Suppressor macrophage treated with lipopolysaccharide for 4 hours (primary cell): ENCODE measurements around the gene LAMB1.
"Not testable (repeated sequence)": the region's sequence is repeated elsewhere in the genome, so short reads cannot be mapped to it uniquely, and the experiment has no call there.

ENCODE experiments used
- DNase-seq: peaks from one replicate; pipeline ENCODE4 v3.0.0-alpha.2; 2020

The LAMB1 gene

DNA sequence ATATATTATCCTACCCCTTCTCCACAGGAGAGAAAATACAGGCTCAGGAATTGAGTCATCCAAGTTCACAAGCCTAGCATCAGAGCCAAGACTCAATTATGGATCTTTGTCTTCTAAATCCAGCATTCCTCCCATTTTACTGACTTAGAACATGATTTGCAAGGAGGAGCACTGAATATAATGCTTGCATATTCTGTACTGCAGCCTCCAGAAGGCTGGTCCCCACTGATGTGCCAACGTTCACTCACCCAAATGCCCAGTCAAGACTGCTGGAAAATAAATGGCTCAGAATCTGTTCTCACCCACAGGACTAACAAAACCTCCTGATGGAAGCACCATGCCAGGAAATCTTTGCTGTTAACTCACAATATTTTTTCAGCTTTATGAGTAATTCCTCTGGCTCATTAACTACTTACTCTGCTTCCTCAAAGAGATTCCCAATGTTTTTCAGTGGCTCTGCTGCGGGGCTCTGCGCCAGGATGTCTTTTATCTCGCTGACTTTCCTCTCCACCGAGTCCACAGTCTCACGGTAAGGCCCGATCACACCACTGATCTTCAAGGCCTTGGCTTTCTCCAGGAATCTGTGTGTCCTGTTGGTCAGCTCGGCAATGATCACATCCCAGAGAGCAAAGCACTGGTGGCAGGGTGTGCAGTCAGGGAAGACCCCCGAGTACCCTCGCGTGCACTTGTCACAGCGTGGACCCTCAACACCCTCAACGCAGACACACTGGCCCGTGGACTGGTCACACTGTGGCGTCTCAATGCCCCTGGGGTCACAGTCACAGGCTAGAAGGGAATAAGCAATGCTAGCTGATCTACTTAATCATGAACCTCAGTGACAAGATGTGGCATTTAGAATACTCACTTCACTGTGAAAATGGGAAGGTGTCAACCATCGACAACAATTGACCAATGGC lies 63.1 kb downstream of the LAMB1 start:
- DNase-seq, result no peak

DNA sequence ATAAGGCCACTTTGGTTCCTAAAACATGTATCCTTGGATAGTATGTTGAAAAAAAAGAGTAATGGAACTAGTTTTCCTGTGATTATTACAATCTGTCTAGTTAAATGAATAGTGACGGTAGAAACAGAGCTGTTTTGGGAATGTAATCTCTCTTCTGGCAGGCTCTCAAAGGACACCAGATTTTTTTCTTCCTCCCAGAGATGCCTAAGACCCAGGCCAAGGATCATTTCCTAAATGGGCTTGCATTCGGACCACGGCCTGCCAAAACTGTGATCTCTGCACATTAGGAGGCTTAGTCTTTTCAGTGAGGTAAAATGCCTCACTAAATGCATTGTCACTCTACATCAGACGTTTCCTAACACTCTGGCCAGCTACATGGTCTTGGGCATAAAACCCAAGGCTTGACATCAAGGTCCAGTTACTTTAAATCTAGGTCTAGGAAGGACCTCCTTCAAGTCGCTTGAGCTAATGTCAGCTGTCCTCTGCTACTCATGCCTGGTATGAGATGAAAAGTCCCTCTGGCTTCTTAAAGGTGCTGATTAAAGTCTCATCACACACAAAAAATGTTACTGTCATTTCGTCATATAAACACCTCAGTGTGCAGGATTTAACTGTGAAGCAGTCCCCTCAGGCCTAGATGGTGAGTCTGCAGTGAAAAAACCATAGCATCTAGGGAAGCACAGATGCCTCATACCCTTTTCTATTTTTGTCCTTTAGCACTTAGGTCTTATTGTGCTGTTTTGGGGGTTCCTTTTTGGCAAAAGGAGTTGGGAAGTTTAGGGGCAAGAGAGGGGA lies 64.3 kb downstream of the LAMB1 start:
- DNase-seq, result no peak

DNA sequence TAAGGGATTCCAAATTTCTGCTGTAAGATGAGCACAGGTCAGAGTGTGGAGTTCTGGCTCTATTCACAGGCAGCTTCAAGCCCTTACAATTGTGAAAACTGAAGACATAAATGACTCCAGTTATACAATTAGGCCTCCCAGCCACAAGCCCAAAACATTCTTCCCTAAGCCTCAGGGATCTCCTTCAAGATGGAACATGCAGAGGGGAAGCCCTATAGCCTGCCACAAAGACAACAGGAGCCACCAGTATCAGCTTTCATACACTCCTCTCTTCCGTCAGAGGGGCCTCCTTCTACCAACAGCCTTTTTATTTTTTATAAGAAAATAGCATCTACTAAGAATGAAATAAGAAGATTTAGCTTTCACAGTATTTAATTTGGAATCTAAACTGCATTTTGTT lies 65.4 kb downstream of the LAMB1 start:
- no peak for DNase-seq

DNA sequence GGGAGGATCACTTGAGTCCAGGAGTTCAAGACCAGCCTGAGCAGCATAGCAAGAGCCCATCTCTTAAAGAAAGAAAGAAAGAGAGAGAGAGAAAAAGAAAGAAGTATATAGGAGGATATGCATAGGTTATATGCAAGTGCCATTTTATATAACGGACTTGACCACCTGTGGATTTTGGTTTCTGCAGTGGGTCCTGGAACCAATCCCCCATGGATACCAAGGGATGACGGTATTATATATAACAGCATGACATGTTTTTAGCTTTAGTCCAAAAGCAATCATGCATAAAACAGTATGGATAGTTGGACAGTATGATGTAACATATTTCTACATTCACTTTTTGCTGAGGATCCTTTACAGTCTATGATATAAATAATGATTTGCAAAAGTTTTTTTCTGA lies 66.6 kb downstream of the LAMB1 start:
- no peak for DNase-seq

DNA sequence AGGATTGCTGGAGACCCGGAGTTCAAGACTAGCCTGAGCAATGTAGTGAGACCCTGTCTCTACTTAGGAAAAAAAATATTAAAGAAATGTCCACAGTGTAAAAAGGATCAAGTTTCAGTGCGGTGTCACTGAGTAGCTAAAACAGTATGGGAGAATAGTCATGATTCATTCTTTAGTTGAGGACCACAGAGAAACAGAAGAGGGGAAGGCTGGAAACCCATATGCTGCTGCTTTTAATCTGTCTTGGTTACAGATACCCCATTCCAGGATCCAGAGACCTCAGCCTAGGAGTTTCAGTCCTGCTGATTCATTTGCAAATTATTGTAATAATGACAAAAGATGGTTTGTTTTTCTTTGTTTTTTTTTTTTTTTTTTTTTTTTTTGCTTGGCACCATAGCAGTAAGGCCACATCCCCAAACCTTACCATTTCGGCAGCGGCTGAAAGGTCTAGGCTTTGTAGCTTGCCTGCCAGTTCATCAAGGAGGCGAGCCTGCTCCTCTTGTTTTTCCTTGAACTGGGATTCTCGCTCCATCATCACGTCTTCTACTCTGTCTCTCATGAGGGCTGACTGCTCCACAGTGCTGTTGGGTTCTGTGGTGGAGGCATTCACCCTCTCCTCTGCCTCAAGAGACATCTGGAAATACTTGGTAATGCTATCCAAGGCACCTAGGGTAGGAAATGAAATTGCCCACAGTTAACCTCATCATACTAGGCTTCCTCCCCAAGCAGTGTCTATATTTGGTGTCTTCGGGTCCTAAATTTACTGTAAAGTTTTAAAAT lies 67.8 kb downstream of the LAMB1 start:
- no peak for DNase-seq

DNA sequence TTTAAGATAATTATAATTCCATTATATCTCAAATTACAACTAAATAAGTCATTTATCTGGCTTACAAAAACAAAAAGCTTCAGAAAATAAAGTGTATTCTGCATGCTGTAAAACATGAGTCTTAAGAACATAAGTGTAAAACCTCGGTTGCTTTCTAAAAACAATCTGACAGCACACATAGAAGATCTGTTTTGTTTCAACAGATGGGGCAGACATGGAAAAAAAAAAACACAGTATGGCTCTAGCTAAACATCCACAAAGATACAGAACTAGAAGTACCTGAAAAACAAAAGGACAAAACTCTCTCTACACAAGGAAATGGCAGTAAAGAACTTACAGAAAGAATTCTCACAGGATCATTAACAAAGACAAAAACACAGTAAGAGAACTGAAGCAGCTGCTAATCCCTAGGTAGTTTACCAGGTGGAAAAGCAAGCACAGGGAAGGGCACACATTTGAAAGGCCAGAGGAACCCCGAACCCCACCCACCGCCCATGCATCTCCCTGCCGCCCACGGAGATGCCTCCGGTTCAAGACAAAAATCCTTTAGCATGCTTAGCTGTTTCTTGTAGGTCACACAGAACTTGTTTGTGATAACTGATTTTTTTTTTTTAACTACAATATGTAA lies 69.5 kb downstream of the LAMB1 start:
- no peak for DNase-seq

DNA sequence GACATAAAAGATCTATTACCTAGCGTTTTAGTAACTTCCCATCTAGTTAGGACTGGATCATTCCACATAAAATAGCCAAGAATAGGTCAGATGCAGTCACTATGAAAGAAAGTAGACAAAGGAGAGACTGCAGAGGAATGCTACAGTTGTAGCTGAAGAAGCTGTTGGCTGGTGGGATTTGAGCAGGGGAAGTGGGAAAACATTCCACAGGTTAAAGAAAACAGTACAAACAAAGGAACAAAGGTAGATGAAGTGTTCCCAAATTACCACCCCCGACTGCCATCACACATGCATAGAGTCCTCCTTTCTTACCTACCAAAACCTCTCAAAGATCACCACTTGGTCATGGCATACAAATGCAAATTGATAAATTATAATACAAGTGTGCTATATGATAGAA lies 70.2 kb downstream of the LAMB1 start:
- DNase-seq, result no peak

DNA sequence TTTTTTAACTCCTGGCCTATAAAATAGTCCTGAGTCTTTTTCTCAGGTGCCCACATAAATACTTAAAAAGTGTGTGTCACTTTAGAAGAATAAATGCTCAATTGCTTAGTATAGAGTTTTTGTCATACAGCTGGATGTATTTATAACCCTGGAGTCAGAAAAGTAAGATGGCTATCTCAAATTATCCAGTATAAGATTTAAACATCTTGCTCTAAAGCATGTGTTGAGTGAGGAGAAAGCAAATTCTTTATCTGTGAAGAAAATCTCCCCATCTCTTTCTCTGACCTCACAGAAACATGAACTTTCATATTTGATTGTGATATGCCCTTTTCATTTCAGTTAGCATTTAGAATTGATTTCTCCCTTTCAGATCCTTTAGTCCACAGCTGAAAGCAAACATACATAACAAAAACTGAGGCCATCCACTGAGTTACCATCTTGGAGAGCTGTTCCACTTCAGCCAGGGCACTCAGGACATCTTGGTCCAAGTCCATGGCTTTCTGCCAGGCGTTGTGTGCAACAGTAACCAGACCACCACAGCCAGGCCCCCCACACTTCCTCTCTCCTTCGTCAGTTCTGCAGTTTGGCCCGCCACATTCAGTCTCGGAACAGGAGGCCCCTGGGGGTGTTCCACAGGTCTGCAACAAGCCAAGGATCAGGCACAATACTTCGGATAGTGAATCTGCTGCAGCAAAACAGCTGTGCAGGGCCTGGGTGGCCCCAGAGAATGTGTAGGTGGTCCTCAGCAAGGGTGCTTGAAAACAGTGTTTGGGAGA lies 71.0 kb downstream of the LAMB1 start:
- DNase-seq, result no peak

DNA sequence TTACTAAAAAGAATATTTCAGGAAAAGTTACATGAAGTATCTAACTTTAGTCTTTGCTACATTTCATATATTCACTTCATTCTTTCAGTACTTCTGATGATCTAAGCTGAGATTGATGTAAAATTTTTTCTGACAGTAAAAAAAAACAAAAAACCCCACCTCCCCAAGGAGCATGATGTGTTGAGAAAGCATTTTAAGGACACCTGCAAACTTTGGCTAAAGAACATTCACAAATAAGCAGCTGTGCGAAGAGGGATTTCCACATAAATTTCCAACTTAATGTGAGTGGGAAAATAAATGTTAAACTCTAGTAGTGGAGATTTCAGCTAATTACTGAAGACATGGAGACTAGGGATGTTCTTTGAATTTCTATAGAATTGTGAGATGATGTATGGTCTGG lies 76.5 kb downstream of the LAMB1 start:
- DNase-seq, result no peak

DNA sequence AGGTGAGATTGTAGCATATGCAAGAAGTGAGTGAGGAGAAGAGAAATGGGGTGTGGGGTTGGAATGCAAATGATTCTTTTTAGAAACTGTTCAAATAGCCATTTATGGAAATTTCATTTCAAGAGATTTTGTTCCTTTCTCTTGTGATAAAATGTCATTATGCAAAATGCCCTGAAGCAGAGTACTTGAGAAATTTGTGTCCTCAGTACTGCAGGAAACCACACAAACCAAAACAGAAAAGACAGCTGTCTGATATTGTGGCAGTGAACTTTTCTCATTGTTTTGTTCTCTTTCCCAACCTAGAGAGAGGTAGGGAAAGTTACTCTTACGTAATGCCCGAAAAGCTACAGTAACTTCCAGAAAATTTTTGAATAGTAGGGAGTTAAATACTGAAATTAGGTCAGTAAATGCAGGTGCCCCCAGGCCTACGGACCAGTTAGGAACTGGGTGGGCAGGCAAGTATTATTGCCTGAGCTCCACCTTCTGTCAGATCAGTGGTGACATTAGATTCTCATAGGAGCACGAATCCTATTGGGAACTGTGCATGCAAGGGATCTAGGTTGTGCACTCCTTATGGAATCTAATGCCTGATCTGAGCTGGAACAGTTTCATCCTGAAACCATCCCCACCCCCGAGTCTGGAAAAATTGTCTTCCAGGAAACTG lies 78.0 kb downstream of the LAMB1 start:
- DNase-seq, result peak; percentile 29

DNA sequence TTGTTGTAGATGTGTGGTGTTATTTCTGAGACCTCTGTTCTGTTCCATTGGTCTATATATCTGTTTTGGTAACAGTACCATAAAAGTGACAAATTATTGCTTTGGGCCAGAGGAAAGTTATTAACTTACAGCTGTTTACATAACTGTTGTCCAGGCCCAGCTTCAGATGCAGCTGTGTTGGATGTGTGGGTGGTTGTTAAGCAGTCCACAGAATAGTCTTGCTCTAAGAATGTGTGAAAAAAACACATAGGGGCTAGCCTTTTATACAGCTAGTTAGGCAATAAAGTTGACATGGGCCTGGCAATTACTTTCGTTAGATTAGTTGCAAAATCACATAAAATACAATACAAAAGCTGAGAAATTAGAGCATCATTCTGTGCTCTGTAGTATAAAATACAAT lies 80.1 kb downstream of the LAMB1 start:
- DNase-seq, result no peak

DNA sequence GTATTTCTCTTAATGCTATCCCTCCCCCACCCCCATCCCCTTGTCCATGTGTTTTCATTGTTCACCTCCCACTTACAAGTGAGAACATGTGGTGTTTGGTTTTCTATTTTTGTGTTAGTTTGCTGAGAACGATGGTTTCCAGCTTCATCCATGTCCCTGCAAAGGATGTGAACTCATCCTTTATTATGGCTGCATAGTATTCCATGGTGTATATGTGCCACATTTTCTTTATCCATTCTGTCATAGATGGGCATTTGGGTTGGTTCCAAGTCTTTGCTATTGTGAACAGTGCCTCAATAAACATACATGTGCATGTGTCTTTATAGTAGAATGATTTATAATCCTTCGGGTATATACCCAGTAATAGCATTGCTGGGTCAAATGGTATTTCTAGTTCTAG lies 81.1 kb downstream of the LAMB1 start:
- not testable (repeated sequence) for DNase-seq

DNA sequence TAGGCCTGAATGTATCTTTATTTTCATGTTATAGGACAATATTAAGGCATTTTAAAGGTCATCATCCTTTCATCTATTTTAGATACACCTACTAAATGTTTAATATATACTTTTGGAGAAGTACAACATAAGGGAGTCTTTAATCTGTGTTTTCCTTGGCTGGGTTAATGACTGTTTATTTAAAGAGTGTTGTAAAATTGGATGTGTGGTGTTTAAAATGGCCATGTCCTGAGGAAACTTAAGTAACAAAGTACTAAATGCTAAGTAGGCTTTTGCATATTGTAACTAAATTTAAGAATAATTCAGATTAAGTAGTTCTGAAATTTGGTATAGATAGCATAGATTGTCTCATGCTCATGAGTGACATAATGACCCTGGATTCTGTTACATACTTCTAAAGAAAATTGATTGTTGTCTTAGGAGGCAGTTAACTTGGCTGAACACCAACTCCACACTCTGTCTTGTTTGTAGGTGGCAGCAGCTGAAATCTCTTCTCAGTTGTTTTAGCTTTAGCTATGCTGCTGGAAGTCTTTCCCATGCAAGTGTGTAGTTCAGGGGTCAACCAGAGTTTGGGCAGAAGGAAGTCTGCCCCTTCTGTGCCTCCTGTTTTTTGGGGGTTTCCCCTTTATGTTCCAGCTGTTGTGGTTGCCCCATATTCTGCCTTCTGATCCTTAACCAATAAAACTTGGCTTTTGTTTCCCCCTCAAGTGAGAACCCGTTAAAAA lies 82.8 kb downstream of the LAMB1 start:
- no peak for DNase-seq

DNA sequence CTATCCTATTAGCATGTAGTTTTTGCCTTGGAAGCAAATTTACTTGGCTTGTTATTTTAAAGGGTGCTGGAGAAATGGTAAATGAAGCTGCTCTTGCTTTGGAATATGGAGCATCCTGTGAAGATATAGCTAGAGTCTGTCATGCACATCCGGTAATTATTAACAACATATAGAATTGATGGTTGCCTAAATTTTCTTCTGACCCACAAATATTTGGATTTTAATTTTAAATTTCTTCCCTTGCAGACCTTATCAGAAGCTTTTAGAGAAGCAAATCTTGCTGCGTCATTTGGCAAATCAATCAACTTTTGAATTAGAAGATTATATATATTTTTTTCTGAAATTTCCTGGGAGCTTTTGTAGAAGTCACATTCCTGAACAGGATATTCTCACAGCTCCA lies 84.0 kb downstream of the LAMB1 start:
- DNase-seq, result no peak

DNA sequence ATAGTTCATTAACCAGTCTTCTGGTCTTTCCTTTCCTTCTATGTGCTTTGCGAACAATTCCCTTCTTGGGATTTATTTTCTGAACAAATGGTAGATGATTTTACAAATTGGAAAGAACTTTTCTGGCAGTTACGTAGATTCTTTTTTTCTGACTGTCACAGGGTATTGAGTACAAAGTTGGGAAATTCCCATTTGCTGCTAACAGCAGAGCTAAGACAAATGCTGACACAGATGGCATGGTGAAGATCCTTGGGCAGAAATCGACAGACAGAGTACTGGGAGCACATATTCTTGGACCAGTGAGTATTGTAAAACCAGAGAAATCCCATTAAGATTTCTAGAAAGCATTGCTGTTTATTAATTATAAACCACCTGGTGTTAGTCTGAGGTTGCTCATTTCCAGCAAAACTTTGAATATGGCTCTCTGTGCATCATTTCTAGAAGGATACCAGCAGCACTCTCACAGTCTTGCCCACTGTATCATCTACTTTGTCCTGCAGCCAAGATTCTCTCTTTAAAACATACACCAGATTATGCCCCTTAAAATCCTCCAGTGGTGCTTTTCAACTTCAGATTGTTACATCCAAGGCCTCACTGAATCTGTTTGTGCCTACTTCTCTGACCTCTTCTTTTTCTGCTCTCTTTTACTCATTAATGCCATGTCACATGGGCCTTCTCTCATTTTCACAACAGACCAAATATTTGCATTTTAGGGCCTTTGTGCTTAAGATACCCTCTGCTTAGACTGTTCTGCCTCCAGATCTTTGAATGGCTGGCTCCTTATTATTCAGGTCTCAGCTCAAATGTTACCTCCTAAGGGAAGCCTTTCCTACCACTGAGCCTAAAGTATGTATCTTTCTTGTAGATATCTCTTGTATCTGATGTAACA lies 85.0 kb downstream of the LAMB1 start:
- peak; percentile 39 for DNase-seq

DNA sequence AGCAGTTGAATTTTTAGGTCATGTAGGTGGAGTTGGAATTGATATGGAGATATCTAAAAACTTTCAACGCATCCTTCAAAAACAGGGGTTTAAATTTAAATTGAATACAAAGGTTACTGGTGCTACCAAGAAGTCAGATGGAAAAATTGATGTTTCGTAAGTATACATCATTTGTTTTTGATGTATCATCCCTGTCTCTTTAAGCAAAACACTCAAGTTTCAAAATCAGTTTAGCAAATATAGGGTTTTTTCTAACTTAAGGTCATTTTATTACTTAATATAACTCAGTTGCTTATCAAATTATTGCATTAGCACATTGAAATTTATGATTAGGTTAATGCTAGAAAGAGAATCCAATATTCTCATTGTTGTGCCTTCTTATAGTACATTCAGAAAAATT lies 87.4 kb downstream of the LAMB1 start:
- DNase-seq, result peak; percentile 70

DNA sequence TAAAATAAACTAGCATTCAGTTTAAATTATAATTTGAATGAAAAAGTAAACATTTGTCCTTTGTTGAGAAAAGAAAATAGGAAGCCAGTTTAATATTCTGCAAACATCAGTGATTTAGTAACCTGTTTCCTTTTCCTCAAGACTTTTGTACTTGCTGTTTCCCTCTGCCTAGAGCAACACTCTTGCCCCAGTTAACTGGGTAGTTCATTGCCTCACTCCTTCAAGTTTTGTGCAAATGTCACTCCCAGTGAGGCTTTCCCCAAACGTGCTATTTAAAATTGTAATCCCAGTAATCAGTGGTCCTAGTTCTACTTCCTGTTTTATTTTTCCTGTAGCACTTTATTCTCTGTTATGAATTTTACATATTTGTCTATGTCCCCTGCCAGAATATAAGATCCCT lies 88.1 kb downstream of the LAMB1 start:
- DNase-seq, result peak; percentile 85

DNA sequence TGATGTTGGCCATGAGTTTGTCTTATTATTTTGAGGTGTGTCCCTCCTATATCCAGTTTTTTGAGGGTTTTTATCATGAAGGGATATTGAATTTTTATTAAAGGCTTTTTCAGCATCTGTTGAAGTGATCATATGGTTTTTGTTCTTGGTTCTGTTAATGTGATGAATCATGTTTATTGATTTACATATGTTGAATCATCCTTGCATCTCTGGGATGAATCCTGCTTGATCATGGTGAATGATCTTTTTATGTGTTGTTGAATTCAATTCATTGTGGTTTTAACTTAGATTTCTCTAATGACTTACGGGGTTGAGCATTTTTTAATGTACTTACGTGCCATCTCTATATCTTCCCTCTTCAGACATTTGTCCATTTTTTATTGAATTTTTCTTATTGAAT lies 89.1 kb downstream of the LAMB1 start:
- DNase-seq, result peak; percentile 38

DNA sequence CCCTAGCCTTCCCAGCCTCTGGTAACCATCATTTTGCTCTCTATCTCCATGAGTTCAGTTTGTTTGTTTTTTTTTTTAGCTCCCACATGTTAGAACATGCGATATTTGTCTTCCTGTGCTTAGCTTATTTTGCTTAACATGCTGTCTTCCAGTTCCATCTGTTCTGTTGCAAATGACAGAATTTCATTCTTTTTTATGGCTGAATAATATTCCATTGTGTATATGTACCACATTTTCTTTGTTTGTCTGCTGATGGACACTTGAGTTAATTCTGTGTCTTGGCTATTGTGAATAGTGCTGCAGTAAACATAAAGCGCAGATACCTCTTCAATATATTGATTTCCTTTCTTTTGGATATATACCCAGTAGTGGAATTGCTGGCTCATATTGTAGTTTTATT lies 91.0 kb downstream of the LAMB1 start:
- DNase-seq, result no peak

DNA sequence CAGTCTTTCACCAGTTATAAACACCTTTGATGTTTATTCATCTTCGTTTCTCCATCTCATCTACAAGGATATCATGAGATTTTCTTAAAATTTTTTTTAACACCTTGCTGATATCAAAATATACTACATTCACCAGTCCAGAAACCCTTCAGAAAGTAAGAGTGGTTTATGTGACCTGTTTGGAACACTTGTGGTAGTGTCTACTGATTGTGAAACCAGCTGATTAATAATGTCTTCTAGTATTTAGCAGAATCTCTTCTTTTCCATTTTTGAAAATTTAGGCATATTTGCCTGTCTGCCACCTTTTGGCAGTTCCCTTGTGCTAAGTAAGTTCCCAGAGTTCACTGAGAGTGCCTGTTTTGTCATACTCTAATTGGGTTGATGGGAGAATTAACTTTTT lies 93.5 kb downstream of the LAMB1 start:
- DNase-seq, result no peak
